Measurements from ENCODE around the gene METRN. TPM values are rescaled to one million over a fixed set of nuclear protein-coding genes. Genes with fewer than 3 reads are reported as not detected.

The METRN gene
- polyA plus RNA-seq, 2 of the 4 experiments (the other 2 are of a cell fraction) = 41.0 to 82.2 TPM

- TF ChIP-seq POLR2A (IDR thresholded peaks at IDR 0.05; ENCODE audit: low read length) = no peak
- TF ChIP-seq JUN (IDR thresholded peaks at IDR 0.05) = peak in 1 of 2 experiments; percentile 58; a peak in 2 of 5 replicates
- 0 out of 2 replicates have a peak, but pooled peaks have one; percentile 28 for TF ChIP-seq PHF8 (IDR thresholded peaks at IDR 0.05; ENCODE audit: borderline replicate concordance, low read depth)
- TF ChIP-seq MYC (IDR thresholded peaks at IDR 0.05; ENCODE audit: borderline replicate concordance, low read length) = peak; percentile 38; the same call in 1 of the 2 replicates
- TF ChIP-seq MAX (IDR thresholded peaks at IDR 0.05) = peak; percentile 37; the same call in 1 of the 2 replicates
- peak; percentile 29; the same call in 1 of the 2 replicates for TF ChIP-seq PBX3 (IDR thresholded peaks at IDR 0.05)
- peak; percentile 70 for TF ChIP-seq E2F6 (IDR thresholded peaks at IDR 0.05; ENCODE audit: borderline replicate concordance, low read depth)
- peak; percentile 61 for TF ChIP-seq CTCF (IDR thresholded peaks at IDR 0.05)
- TF ChIP-seq ESRRA (IDR thresholded peaks at IDR 0.05; ENCODE audit: borderline replicate concordance, low read length) = no peak
- TF ChIP-seq RNF2 (IDR thresholded peaks at IDR 0.05; ENCODE audit: borderline replicate concordance, low read depth) = 0 out of 2 replicates have a peak, but pooled peaks have one; percentile 10
- Histone ChIP-seq H3K4me3 (peak overlapping the region; percentile 64), H3K4me1 (peaks cover 79% of the 10 kb centered on the region), H3K9me3 (no peaks in the 10 kb centered on the region), H3K27ac (peak overlapping the region; percentile 80 to 99), H3K4me2 (peak overlapping the region; percentile 94)
- POLR2A ChIA-PET = interaction anchor here (0.6 to 2.4 kb wide), 5 partner anchors 9 to 365 kb away, joined by 3 to 23 read pairs (median 6); partner anchors contain the start of genes CCDC78, CHTF18 and RPUSD1
- peak in 1 of 2 experiments; percentile 23; a peak in 4 of 6 replicates for ATAC-seq
- CTCF ChIA-PET = interaction anchor here (0.7 to 25.1 kb wide), 17 partner anchors 8 to 434 kb away, joined by 3 to 656 read pairs (median 5); partner anchors contain the start of genes ANTKMT, CCDC78, CHTF18 and CIAO3
- WGBS (ENCODE audit: missing lambda C conversion rate) = 0% methylated on average over 3 of the region's 74 CpGs
- peak in 1 of 2 experiments; percentile 61 for DNase-seq (ENCODE audit: low read depth in 1 of 2, low spot score in 1 of 2)
- no peak for FAIRE-seq
These were observed 720 bp downstream of the METRN start for GRCh38 chr16:715477-716199.

GRCh38 chr16:716200-716568 lies 1.3 kb downstream of the METRN start:
- WGBS (ENCODE audit: missing lambda C conversion rate) = 2% methylated on average over 12 of the region's 12 CpGs
- TF ChIP-seq RARB (CRISPR knock-in tag; IDR thresholded peaks at IDR 0.05) (peak; percentile 74; the same call in 1 of the 2 replicates), JUN (IDR thresholded peaks at IDR 0.05) (no peak; a peak in 1 of 5 replicates), BCL3 (IDR thresholded peaks at IDR 0.05) (peak; percentile 24; the same call in 1 of the 3 replicates)
- ChIA-PET CTCF (interaction anchor here (0.7 to 25.1 kb wide), 13 partner anchors 9 to 342 kb away, joined by 3 to 656 read pairs (median 5); partner anchors contain the start of genes ANTKMT, CCDC78, CHTF18 and CIAO3), POLR2A (interaction anchor here (0.6 to 2.4 kb wide), 4 partner anchors 8 to 365 kb away, joined by 5 to 23 read pairs (median 9); partner anchors contain the start of genes CCDC78, CHTF18 and RPUSD1)
- no peak for ATAC-seq
- DNase-seq (ENCODE audit: low read depth in 1 of 2, low spot score in 1 of 2) = peak in 1 of 2 experiments; percentile 77
- peaks cover 74% of the 10 kb centered on the region for H3K4me1 ChIP-seq
- peak overlapping the region; percentile 80 to 99 for H3K27ac ChIP-seq
- peak overlapping the region; percentile 64 for H3K4me3 ChIP-seq
- H3K4me2 ChIP-seq = peak overlapping the region; percentile 94
- no peak for FAIRE-seq
- H3K9me3 ChIP-seq = no peaks in the 10 kb centered on the region

- ATAC-seq (no peak), DNase-seq (ENCODE audit: low read depth in 1 of 2, low spot score in 1 of 2) (no peak), FAIRE-seq (no peak)
- no peaks in the 10 kb centered on the region for H3K9me3 ChIP-seq
- ChIA-PET POLR2A (interaction anchor here (2.4 kb wide), 2 partner anchors 8 to 11 kb away, joined by 12 to 23 read pairs; partner anchors contain the start of gene CCDC78), CTCF (interaction anchor here (1.3 to 25.1 kb wide), 7 partner anchors 10 to 69 kb away, joined by 5 to 656 read pairs (median 11); partner anchors contain the start of genes ANTKMT, CCDC78, CHTF18 and CIAO3)
- peak overlapping the region; percentile 80 to 99; a peak in 5 of 6 replicates for H3K27ac ChIP-seq
- peak overlapping the region; percentile 94 for H3K4me2 ChIP-seq
- H3K4me3 ChIP-seq = peak overlapping the region; percentile 64
- H3K4me1 ChIP-seq = peaks cover 71% of the 10 kb centered on the region
- 94% methylated on average over 6 of the region's 29 CpGs for WGBS (ENCODE audit: missing lambda C conversion rate)
- TF ChIP-seq USF2 (IDR thresholded peaks at IDR 0.05) = no peak
- no peak for TF ChIP-seq MAX (IDR thresholded peaks at IDR 0.05)
- TF ChIP-seq NFE2L2 (conservative IDR thresholded peaks at IDR 0.05; ENCODE audit: low read length) = no peak
- TF ChIP-seq PHF8 (IDR thresholded peaks at IDR 0.05; ENCODE audit: borderline replicate concordance, low read depth) = no peak
- no peak for TF ChIP-seq HEYL (CRISPR knock-in tag; IDR thresholded peaks at IDR 0.05)
- no peak for TF ChIP-seq HOXB13 (CRISPR knock-in tag; IDR thresholded peaks at IDR 0.05; ENCODE audit: low read depth)
- no peak for TF ChIP-seq HOXB5 (CRISPR knock-in tag; IDR thresholded peaks at IDR 0.05)
- no peak for TF ChIP-seq JUNB (IDR thresholded peaks at IDR 0.05)
- no peak for TF ChIP-seq FOSL2 (IDR thresholded peaks at IDR 0.05)
- TF ChIP-seq FOSL2 (CRISPR knock-in tag; IDR thresholded peaks at IDR 0.05) = no peak
These were observed 1.9 kb downstream of the METRN start for GRCh38 chr16:716768-717325.
